Transverse colon (tissue), 4 donors: ENCODE results near the gene CDH6. TPM values are rescaled to one million over a fixed set of nuclear protein-coding genes. Genes with fewer than 3 reads are reported as not detected.

Experiments used
- DNase-seq: peaks from one replicate; pipeline ENCODE4 v3.0.0-alpha.2; 2019
- H3K27ac ChIP-seq, 4 donors: fragments of 200-600 bp; sonication (generic); 2 replicates each; pipeline ENCODE4 v1.5.1; 2016 to 2018; ENCODE audit warnings: inconsistent platforms in 4 of 4
- H3K27me3 ChIP-seq: fragments of 200-600 bp; sonication (generic); 2 replicates; pipeline ENCODE4 v1.5.1; 2017; ENCODE audit warnings: inconsistent platforms
- H3K36me3 ChIP-seq, 4 donors: fragments of 200-600 bp; sonication (generic); 2 replicates each; pipeline ENCODE4 v1.5.1; 2017 to 2019; ENCODE audit warnings: inconsistent platforms in 4 of 4
- H3K4me1 ChIP-seq, 4 donors: fragments of 200-600 bp; sonication (generic); 2 replicates each; pipeline ENCODE4 v1.5.1; 2017 to 2020; ENCODE audit warnings: inconsistent platforms in 4 of 4
- H3K4me3 ChIP-seq, 4 donors: fragments of 200-600 bp; sonication (generic); 1 replicate in 1 of 4; 2 replicates in 3 of 4; pipeline versions ENCODE4 v1.5.1 to v1.6.1; 2017 to 2019; ENCODE audit warnings: inconsistent platforms in 4 of 4
- H3K9me3 ChIP-seq, 2 donors: fragments of 200-600 bp; sonication (generic); 2 replicates each; pipeline ENCODE4 v1.5.1; 2017 to 2019; ENCODE audit warnings: inconsistent platforms in 2 of 2
- CTCF ChIP-seq, 5 experiments: fragments of 200-600 bp in 3 of 5; fragments of 450-650 bp in 2 of 5; sonication (generic) in 3 of 5; IDR thresholded peaks; 1 replicate in 2 of 5; 2 replicates in 3 of 5; pipeline ENCODE4 v1.5.1; 2016 to 2017; ENCODE audit warnings: antibody characterized with exemption in 5 of 5, inconsistent platforms in 3 of 5, mild to moderate bottlenecking in 2 of 5, moderate library complexity in 1 of 5
- EP300 ChIP-seq: sonication (generic); formaldehyde crosslinking; IDR thresholded peaks from one replicate; pipeline ENCODE4 v1.6.1; 2017; ENCODE audit warnings: antibody characterized with exemption, low read depth
- POLR2A ChIP-seq: fragments of 450-650 bp; IDR thresholded peaks from one replicate; pipeline ENCODE4 v1.6.1; 2016; ENCODE audit warnings: antibody characterized with exemption, mild to moderate bottlenecking, moderate library complexity
- POLR2AphosphoS5 ChIP-seq, 3 donors: sonication (generic); formaldehyde crosslinking; IDR thresholded peaks; one replicate each; pipeline ENCODE4 v1.6.1; 2016; ENCODE audit warnings: antibody characterized with exemption in 3 of 3
- WGBS, 2 donors: methylation state at CpG; one replicate each; pipeline ENCODE4 v1.1.5; 2018; ENCODE audit warnings: low coverage in 1 of 2; 5-methylcytosine and 5-hydroxymethylcytosine counted together
- in situ Hi-C, 4 donors: fragments of 200-750 bp; cut with MboI; loops; one replicate each; pipeline versions ENCODE4 v1.15.0 to v1.15.1; 2017; ENCODE audit warnings: low sequenced_read_pairs in 3 of 4, low pct_ligation_motif_present in 1 of 4, low pct_unique_long_range_greater_than_20kb in 1 of 4
- intact Hi-C: fragments of 100-400 bp; cut with DNase I; formaldehyde crosslinking; loops from one replicate; pipeline ENCODE4 v1.15.1; 2023; ENCODE audit warnings: low total_unique reads
- total RNA-seq, 4 donors: library from RNA; depleted of rRNA; stranded (reverse); fragments of >200 nt; gene quantifications; one replicate each; pipeline ENCODE4 v1.1.0, GENCODE V29; 2016

The CDH6 gene
- total RNA-seq, 4 donors from 2014 or later: 0.60 to 1.2 (median 0.93) TPM

GRCh38 chr5:31225613-31226012 lies 32.1 kb downstream of the CDH6 start:
- no peak for TF ChIP-seq EP300
- no peak for TF ChIP-seq CTCF (IDR thresholded peaks at IDR 0.05)
- no peak for TF ChIP-seq POLR2A
- no peak for TF ChIP-seq POLR2AphosphoS5 (IDR thresholded peaks at IDR 0.05)
- DNase-seq: no peak
- Histone ChIP-seq H3K36me3 (no peaks in the 10 kb centered on the region), H3K9me3 (no peaks in the 10 kb centered on the region), H3K4me1 (no peaks in the 10 kb centered on the region), H3K27ac (no peak overlapping the region), H3K27me3 (no peaks in the 10 kb centered on the region), H3K4me3 (no peak overlapping the region)
- intact Hi-C loops: no loop called here
- WGBS, 2 donors: 78 to 85% methylated on average over 3 of the region's 3 CpGs
- in situ Hi-C loops: no loop called here

- no peak for TF ChIP-seq EP300
- no peak for TF ChIP-seq POLR2A
- TF ChIP-seq CTCF (IDR thresholded peaks at IDR 0.05): no peak
- no peak for TF ChIP-seq POLR2AphosphoS5 (IDR thresholded peaks at IDR 0.05)
- intact Hi-C loops: no loop called here
Observed at GRCh38 chr5:31226651-31227050, 33.2 kb downstream of the CDH6 start.

GRCh38 chr5:31229266-31229665 lies 35.8 kb downstream of the CDH6 start:
- H3K36me3 ChIP-seq: no peaks in the 10 kb centered on the region

More at GRCh38 chr5:31226651-31227050, 33.2 kb downstream of the CDH6 start:
- WGBS, 2 donors: 69 to 81% methylated on average over 3 to 5 of the region's 5 CpGs
- H3K4me3 ChIP-seq: no peak overlapping the region
- no peaks in the 10 kb centered on the region for H3K4me1 ChIP-seq
- H3K27me3 ChIP-seq: no peaks in the 10 kb centered on the region
- no peaks in the 10 kb centered on the region for H3K36me3 ChIP-seq
- no peaks in the 10 kb centered on the region for H3K9me3 ChIP-seq
- no peak for DNase-seq
- H3K27ac ChIP-seq: no peak overlapping the region
- in situ Hi-C loops: no loop called here

GRCh38 chr5:31231177-31231838 lies 37.8 kb downstream of the CDH6 start:
- in situ Hi-C loops: no loop called here
- Histone ChIP-seq H3K4me3 (no peak overlapping the region), H3K4me1 (no peaks in the 10 kb centered on the region), H3K27ac (no peak overlapping the region), H3K36me3 (no peaks in the 10 kb centered on the region), H3K9me3 (no peaks in the 10 kb centered on the region), H3K27me3 (no peaks in the 10 kb centered on the region)
- 72 to 89% methylated on average over 4 to 6 of the region's 6 CpGs for WGBS, 2 donors
- DNase-seq: no peak
- no peak for TF ChIP-seq POLR2A
- intact Hi-C loops: no loop called here

More at GRCh38 chr5:31229266-31229665, 35.8 kb downstream of the CDH6 start:
- Histone ChIP-seq H3K4me3 (no peak overlapping the region), H3K27ac (no peak overlapping the region), H3K27me3 (no peaks in the 10 kb centered on the region), H3K4me1 (no peaks in the 10 kb centered on the region), H3K9me3 (no peaks in the 10 kb centered on the region)
- WGBS, 2 donors: 55 to 74% methylated on average over 2 of the region's 2 CpGs
- in situ Hi-C loops (no loop called here), intact Hi-C loops (no loop called here)
- TF ChIP-seq CTCF (IDR thresholded peaks at IDR 0.05): no peak
- no peak for TF ChIP-seq EP300
- TF ChIP-seq POLR2A: no peak
- TF ChIP-seq POLR2AphosphoS5 (IDR thresholded peaks at IDR 0.05): no peak
- DNase-seq: no peak
